Mesenteric fat pad (tissue), 1 donor: ENCODE results near the gene OR5AC2. TPM values are rescaled to one million over a fixed set of nuclear protein-coding genes. Genes with fewer than 3 reads are reported as not detected.

Experiments used
- DNase-seq: peaks from one replicate; pipeline ENCODE4 v3.0.0-alpha.2; 2020; ENCODE audit warnings: low spot score
- long read RNA-seq: library from polyadenylated mRNA; unstranded; transcript quantifications from one replicate; pipeline ENCODE4 v2.0.0, GENCODE V29; 2020
- total RNA-seq: library from RNA; stranded (reverse); fragmentation: NEBNext Ultra II Directional; extraction: Animal tissue kit (Norgen Biotek cat#: 25700); gene quantifications from one replicate; pipeline ENCODE4 v1.2.1, GENCODE V29; 2021
- donor health status: DM: yes; HTN: yes; CAD: no.

OR5AC2 gene, protein sequence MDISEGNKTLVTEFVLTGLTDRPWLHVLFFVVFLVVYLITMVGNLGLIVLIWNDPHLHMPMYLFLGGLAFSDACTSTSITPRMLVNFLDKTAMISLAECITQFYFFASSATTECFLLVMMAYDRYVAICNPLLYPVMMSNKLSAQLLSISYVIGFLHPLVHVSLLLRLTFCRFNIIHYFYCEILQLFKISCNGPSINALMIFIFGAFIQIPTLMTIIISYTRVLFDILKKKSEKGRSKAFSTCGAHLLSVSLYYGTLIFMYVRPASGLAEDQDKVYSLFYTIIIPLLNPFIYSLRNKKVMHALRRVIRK
- not detected for total RNA-seq
- long read RNA-seq = 0 reads

DNA sequence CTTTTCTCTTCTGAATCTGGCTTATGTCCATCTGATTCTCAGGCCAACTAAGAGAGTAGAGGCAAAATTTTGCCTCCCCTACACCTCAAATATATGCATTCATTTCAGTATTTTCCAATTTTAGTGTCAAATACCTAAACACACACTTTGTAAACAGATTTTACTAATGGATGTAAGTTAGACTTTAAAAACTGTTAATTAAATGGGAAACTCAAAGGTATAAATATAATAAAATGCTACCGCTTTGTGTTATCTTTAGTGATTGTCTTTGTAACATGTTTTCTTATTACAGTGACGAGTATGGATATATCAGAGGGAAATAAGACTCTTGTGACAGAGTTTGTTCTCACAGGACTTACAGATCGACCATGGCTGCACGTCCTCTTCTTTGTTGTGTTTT, at the start of gene OR5AC2:
Gene OR5AC2 (plus strand): TSS at position 301 of the 400 bp plus-strand sequence. CDS start 0 bp downstream, at position 301.
- no peak for DNase-seq

DNA sequence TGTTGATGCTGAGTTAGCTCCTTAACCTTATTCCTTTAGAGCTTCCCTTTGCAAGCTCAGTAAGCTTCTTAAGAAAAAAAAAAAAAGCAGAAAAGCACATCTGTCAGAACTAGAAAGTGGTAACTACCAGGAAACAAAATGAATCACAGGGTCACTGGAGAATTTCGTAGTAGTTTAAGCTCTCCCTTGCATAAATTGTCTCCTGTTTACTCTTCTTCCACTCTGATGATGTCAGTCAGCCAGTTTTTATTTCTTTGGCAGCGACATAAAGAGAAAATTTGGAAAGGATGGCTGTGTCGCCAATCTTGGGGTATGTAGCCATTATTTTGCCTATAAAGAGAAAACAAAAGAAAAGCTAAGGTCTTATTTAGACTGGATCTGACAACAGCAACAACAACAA, 48.7 kb upstream of the OR5AC2 start:
- DNase-seq = no peak

GRCh38 chr3:98038876-98039275, 48.1 kb upstream of the OR5AC2 start:
- DNase-seq = no peak

GRCh38 chr3:98039322-98040024, 47.5 kb upstream of the OR5AC2 start:
- DNase-seq = no peak

GRCh38 chr3:98041350-98041749, 45.6 kb upstream of the OR5AC2 start:
- DNase-seq = no peak

DNA sequence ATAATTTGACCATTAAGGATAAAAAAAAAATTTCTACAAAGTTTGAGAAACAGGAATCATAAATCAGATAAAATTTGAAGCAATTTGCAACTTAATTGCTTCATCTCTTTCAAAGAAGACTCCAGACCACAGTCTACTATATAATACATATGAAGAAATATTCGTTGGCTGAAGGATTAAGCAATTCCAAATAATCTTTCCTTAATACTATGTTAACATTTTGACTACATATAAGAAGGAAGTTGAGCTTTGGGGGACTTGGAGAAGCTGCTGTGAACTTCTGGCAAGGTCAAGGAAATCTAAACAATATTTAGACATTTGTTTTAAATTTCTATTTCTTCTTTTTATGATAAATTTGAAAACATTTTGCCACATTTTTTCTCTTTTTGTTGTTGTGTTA, 38.4 kb upstream of the OR5AC2 start:
- no peak for DNase-seq

DNA sequence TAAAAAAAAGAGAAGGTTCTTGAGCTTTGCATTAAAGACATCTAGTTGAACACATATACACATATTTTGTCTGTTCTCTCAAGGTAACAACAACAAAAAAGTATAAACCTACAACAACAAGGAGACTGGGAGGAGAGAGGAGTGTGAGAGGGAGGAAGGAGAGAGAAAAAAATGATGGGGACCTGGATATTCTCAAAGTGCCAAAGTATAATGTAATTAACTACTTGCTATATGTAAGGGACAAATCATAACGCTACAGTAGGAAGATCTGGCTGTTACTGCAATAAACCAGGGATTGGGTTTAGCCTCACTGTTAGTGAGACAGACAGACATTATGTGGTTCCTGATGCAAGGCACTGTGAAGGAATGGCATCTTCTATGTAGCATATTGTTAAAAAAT, 37.7 kb upstream of the OR5AC2 start:
- no peak for DNase-seq

DNA sequence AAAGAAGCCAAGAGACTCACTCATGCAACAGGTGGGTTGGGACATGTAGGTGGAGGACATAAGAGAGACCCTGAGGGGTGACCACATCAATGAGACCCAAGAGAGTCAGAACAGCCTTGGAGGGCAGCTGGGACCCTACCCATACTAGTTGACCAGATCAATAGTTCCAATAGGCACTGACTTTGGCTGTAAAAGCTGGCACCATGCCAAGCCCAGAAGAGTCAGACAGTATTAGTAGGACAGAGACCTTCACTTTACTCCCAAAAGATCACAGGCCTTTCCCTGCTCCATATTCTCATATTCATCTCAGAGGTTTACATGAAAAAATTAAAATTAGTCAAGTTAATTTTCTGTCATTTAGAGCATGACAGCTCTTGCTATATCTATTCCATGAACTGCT, 30.9 kb upstream of the OR5AC2 start:
- DNase-seq = no peak

DNA sequence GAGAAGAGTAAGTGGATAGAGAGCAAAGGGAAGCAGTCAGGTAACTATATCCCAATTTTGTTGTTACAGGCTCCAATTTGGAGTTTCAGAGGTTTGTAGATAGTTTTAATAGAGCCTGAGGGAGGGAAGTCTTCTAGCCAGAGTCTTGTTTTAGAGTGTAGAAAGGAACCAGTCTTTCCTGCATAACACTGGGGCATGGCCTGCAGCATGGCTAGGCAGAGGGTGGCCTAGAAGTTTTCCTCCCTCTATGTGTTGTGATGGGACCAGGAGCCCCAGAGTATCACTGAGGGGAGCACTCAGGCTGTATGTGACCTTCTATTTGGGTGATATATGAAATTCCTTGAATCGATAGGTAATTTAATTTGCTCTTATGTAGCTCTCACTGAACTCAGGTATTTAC, 29.3 kb upstream of the OR5AC2 start:
- no peak for DNase-seq

GRCh38 chr3:98058244-98058960, 28.6 kb upstream of the OR5AC2 start:
- DNase-seq = no peak

GRCh38 chr3:98068824-98069223, 18.1 kb upstream of the OR5AC2 start:
- no peak for DNase-seq

DNA sequence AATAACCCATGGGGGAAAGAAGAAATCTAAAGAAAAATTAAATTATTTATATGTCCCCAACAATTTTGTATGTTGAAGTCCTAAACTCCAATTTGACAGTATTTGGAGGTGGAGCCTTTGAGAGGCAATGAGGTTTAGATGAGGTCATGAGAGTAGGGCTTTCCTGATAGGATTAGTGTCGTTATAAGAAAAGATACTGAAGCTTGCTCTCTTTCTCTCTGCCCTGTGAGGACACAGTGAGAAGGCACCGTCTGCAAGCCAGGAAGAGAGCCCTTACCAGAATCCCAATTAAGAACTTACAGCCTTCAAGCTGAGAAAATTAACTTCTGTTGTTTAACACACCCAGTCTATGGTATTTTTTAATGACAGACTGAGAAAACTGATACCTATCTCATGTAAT, 16.1 kb upstream of the OR5AC2 start:
- DNase-seq = no peak

DNA sequence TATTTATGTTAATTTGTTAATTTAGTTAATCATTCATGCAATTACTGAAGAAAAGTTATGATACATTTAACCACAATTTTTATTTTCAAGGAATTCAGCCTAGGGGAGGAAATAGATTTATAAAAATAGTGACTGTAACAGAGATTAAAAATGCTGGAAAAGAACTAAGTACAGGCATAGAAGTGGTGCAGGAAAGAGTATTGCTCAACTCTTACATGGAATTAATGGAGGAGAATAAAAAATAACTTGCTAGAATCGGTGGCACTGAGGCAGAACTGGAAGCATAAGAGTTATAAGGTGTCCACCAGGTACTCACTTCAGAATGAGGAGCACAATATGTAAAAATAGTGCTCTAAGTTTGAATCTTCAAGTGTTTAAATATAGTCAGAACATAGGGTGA, 13.5 kb upstream of the OR5AC2 start:
- DNase-seq = no peak

DNA sequence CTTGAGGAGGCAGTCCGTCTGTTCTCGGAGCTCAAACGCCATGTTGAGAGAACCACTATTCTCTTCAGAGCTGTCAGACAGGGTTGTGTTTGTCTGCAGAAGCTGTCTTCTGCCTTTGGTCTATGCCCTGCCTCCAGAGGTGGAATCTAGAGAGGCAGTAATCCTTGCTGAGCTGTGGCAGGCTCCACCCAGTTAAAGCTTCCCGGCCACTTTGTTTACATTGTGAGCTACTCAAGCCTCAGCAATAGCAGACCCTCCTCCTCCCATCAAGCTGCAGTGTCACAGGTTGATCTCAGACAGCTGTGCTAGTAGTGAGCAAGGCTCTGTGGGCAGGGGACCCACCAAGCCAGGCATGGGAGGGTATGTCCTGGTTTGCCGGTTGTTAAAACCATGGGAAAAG, 8.9 kb downstream of the OR5AC2 start:
- DNase-seq = no peak

DNA sequence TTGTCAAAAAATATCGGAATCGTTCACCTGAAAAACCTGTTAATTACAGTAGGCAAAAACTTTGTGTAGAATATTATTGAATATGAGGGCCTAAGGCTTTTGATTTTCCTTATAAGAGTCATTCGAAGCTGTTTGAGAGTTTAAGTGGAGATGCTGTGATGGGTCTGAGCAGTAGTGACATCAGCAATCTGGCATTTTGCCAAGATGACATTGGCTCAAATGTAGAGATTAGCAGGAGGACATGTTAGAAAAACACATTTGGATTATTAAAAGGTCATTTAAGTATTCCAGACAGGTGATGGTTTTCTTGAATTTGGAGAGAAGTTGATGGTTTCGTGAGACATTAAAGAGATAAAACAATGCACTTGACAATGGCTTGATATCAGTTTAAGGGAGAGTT, 12.9 kb downstream of the OR5AC2 start:
- no peak for DNase-seq

DNA sequence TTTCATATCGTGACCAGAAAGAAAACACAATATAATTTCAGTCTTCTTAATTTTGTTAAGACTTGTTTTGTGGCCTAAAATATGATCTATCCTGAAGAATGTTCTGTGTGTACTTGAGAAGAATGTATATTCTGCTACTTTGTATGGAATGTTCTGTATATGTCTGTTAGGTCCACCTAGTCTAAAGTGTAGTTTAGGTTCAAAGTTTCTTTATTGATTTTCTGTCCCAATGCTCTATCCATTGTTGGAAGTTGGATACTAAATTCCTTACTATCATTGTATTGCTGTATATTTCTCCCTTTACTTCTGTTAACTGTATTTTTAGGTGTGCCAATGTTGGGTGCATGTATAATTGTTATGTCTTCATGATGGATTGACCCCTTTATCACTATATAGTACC, 21.2 kb downstream of the OR5AC2 start:
- no peak for DNase-seq

DNA sequence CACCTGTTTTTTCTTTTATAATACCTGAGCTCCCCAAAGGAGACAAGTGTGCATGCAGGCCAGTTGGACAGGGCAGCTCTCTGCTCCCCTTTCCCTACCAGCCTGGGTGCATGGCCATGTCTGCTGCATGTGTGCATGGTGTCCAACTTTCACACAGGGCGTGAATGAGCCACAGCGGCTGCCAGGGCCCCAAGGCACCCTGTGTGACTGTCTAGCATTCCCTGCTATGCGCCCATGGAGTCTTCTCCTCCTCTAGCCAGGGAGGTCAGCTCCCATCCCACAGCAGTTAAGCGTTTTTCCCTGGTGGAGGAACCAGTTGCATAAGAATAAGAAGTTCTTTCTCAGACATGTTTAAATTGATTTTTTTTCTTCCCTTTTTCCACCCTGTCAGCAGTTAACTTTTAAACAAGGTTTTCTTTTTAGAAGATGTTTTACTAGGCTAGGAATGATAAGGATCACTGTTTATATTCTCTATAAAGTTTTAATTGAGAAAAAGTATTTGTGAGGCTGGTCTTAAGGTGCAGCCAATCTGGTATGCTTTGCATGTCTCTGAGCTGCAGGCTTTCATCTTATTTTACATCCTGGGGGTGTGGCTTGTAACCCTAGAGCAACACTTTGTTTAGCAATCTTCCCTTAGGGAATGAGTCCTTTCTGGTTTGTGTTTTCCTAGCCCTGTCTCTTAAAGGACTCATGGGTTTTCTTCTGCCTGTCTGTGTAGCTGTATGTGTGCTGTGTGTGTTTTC, 23.0 kb downstream of the OR5AC2 start:
- DNase-seq = no peak

- DNase-seq = no peak
Observed at GRCh38 chr3:98110550-98110908, 23.6 kb downstream of the OR5AC2 start.

DNA sequence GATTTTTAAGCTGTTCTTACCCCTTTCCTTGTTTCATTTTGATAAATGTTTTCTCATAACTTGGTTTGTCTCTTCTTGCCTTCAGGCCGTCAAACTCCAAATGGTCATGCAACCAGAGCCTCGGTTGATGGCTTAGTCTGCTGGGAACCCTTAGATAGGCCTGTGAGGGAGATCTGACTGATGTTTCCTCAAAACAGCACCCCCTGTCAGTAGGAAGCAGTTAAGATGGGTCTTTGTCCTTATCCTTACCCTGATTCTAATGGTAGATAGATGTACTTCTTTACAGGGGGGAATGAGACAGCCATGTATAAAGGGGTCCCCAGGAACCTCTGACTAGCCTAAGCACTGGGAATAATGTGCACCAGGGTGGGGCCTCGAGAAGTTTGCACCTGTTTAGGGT, 27.3 kb downstream of the OR5AC2 start:
- DNase-seq = no peak

GRCh38 chr3:98115717-98116116, 28.7 kb downstream of the OR5AC2 start:
- no peak for DNase-seq

DNA sequence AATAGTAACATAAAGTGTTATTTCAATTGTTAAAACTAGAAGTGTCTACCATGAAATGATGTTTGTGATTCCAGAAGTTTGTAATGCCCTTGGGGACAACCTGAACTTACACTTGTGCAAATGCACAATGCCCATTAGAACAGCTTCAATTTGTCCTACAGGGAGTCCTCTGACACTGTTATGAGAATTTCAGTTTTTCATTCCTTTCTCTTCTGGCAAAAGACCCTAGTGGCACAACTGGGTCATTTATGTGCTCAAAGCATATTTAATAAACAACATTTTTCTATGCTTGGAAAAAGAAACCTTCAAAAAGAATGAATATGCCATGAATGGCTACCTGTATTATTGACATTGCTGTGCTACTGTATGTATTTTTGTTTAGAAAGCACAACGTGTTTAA, 43.4 kb downstream of the OR5AC2 start, which contains the start of gene OR5H1:
Gene OR5H1 (plus strand): TSS at position 301 of the 400 bp plus-strand sequence. CDS start 1,977 bp downstream, outside the sequence.
- DNase-seq = no peak

DNA sequence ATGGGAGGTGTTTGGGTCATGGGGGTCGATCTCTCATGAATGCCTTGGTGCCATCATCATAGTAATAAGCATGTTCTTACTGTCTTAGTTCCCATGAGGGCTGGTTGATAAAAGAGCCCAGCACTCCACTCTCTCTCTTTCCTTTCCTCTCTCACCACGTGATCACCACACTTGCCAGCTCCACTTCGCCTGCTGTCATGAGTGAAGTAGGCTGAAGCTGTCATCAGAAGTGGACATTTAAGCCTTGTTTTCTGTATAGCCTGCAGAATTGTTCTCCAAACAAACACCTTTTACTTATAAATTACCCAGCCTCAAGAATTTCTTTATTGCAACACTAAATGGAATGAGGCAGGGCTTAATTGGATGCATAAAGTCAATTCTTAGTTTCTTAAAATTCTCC, 49.7 kb downstream of the OR5AC2 start:
- no peak for DNase-seq
